GM12865 (cell line): ENCODE results near the gene MYO18B.

Experiments used
- DNase-seq: peaks from one replicate; pipeline ENCODE4 v3.0.0; 2010; ENCODE audit warnings: low read depth
- H3K4me3 ChIP-seq: 2 replicates; pipeline ENCODE4 v1.5.1; 2011; ENCODE audit warnings: mild to moderate bottlenecking, low read depth, low read length, control low read depth
- CTCF ChIP-seq: IDR thresholded peaks from 2 replicates; pipeline ENCODE4 v1.5.1; 2011; ENCODE audit warnings: low read length, control low read depth, low read depth, inconsistent platforms; ENCODE audit not compliant: insufficient read depth; ENCODE audit errors: missing control alignments

MYO18B gene

GRCh38 chr22:25966448-25966913 lies 224.5 kb downstream of the MYO18B start:
- no peak overlapping the region for H3K4me3 ChIP-seq
- TF ChIP-seq CTCF: no peak
- peak; percentile 71 for DNase-seq

GRCh38 chr22:25969286-25969685 lies 227.3 kb downstream of the MYO18B start:
- no peak for DNase-seq
- no peak for TF ChIP-seq CTCF
- H3K4me3 ChIP-seq: no peak overlapping the region

GRCh38 chr22:25969901-25970300 lies 227.9 kb downstream of the MYO18B start:
- no peak for TF ChIP-seq CTCF
- DNase-seq: no peak
- no peak overlapping the region for H3K4me3 ChIP-seq

- DNase-seq: peak; percentile 24
- TF ChIP-seq CTCF: no peak
- no peak overlapping the region for H3K4me3 ChIP-seq
These were observed 228.5 kb downstream of the MYO18B start for GRCh38 chr22:25970374-25970911.

- H3K4me3 ChIP-seq: peak overlapping the region; percentile 14
- DNase-seq: peak; percentile 55
These were observed 229.2 kb downstream of the MYO18B start for GRCh38 chr22:25970999-25971811.

GRCh38 chr22:25972397-25972796 lies 230.4 kb downstream of the MYO18B start:
- no peak for DNase-seq
- no peak overlapping the region for H3K4me3 ChIP-seq
- no peak for TF ChIP-seq CTCF

More at GRCh38 chr22:25970999-25971811, 229.2 kb downstream of the MYO18B start:
- TF ChIP-seq CTCF: no peak
